Raji (cell line): Measurements from ENCODE around the gene GAPVD1.

ENCODE experiments used
- POLR2A ChIP-seq: IDR thresholded peaks from 2 replicates; pipeline ENCODE4 v1.6.1; 2011; ENCODE audit warnings: low read depth, low read length, control low read depth; ENCODE audit not compliant: insufficient read depth

GAPVD1 gene

DNA sequence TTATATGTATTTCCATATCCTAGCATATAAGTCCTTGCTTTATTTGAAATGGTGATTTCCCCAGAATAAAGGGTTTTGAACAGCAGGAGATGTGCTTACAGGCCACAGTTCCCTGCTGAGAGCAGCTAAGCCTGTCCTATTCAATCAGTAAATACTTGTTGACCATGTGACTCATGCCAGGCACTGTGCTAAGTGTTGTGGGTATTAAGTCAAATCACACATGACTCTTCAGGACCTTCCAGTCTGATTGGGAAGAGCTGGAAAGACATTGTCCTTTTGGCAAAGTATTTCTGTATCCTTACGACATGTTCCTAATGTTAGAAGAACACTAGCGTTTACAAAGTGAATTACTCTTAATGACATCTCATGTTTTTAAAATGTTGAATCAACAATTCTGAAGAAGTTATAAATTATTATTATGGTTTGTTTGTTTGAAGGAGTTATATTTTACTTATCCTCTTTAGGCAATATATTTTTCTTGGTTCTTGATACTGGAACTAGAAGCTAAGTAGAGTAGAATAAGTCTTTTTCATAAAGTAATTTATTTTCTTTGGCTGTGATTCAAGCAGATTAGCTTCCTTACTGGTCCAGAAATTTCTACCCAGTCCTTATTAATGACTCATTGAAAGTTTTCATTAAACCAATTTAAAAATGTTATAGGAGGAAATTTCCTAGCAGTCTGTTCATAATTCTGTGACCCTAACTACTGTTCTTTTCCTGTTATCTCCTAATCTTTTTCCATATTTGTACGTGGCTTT lies 82.1 kb downstream of the GAPVD1 start:
- no peak for TF ChIP-seq POLR2A

GRCh38 chr9:125346080-125346732 lies 84.6 kb downstream of the GAPVD1 start:
- no peak for TF ChIP-seq POLR2A

- no peak for TF ChIP-seq POLR2A
Observed at GRCh38 chr9:125355601-125356000, 94.0 kb downstream of the GAPVD1 start.

- no peak for TF ChIP-seq POLR2A
Observed at GRCh38 chr9:125356032-125356431, 94.4 kb downstream of the GAPVD1 start.

GRCh38 chr9:125359011-125359410 lies 97.4 kb downstream of the GAPVD1 start:
- no peak for TF ChIP-seq POLR2A

DNA sequence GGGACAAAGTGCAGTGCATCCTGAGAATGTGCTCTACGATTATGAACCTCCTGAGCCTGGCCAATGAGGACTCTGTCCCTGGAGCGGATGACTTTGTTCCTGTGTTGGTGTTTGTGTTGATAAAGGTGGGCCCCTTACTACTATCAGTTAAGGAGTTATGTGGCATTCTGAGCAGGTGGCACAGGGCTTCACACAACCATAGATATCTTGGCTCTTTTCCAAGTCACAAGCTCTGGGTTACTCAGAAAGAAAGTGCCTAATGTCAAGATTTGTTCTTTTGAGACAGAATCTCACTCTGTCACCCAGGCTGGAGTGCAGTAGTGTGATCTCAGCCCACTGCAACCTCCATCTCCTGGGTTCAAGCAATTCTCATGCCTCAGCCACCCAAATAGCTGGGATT lies 99.0 kb downstream of the GAPVD1 start:
- no peak for TF ChIP-seq POLR2A

DNA sequence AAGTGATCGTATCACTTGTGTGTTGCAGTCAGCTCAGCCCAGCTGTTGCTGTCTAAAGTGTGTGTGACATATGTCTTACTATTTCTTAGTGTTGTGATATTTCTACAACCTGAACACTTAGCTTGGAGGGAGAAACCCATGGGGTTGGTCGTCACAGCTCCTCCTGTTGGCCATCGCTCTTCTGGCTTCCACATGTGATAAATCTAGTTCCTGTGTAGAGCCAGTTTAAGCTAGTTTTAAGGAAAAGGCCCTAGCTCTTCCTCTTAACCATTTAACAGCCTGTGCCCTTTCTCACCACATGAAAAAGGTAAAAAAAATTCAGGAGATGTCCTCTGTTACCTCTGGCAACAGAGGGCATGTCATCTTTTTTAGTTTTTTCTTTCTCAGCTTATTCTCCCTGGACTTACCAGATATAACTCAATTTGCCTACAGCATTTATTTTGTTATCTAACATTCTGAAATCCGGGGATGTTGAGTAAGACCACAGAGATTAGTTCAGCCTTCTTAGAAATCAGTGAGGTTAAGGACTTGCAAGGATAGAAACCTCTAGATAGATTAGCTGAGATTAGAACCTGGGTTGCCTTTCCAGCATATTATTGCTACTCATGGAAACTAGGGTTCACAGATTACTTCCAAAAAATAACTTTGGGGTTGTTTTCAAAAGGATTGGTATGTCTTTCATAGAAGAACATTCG lies 100.4 kb downstream of the GAPVD1 start:
- TF ChIP-seq POLR2A: no peak

DNA sequence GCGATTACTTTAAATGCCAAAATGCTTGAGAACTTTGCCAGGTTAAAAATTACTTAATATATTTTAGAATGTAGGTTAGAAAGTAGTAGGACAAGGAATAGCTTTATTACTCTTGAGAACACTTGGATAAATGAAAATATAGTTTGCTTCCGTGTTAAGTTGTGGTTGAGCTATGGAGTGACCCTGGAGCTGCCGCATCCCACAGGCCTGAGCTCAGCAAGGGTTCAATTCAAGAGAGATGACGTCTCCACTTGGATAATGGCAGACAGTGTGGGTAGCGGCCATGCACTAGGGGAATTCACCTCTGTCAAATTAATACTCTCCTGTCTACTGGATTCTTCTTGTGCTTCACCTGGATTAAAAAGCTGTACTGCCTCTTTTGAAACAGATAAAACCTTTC lies 105.0 kb downstream of the GAPVD1 start:
- TF ChIP-seq POLR2A: no peak

- TF ChIP-seq POLR2A: no peak
Observed at GRCh38 chr9:125370786-125371185, 109.2 kb downstream of the GAPVD1 start.

DNA sequence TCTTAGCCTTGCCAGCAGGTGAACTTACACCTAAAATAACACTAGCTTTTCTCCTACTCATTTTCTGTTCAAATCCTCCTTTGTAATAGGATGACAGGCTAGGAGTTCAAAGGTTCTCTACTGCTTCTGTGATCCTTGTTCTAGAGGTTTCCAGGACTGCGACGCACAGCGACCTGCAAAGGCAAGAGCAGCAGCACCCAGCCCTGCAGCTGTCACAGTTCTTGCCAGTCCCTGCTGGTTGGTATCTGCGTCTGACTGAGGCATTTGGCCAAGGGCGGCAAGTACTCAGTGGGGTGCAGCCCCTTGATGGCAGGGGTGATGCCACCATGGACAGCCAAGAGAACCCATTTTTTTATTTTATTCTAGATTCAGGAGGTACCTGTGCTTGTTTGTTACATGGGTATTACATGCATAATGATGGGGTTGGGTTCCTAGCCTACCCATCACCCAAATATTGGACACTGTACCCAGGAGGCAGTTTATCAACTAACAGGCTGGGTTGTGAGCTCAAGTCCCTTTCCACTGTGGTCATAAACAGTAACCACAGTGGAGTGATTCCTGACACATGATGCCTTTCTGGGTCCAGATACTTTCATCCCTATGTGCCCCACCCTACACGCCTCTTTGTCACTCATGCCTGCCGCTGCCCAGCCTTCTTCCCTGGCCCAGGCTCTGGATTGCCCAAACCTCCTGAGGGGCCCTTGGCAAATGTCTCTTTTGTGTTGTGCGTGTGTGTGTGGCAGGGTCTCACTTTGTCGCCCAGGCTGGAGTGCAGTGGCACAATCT lies 111.0 kb downstream of the GAPVD1 start:
- no peak for TF ChIP-seq POLR2A

- TF ChIP-seq POLR2A: no peak
Observed at GRCh38 chr9:125374443-125375309, 113.0 kb downstream of the GAPVD1 start.

DNA sequence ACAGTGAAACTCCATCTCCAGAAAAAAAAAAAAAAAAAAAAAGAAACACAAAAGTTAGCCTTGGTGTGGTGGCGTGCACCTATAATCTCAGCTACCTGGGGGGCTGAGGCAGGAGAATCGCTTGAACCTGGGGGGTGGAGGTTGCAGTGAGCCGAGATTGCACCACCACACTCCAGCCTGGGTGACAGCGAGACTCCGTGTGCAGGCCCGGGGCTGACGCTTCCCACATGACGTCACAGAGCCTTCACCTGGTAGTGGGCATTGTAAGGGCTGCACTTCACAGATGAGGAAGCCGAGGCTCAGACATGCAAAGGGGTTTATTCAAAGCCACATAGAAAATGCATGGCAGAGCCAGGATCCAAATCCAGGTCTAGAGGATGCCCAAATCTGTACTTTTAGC lies 114.2 kb downstream of the GAPVD1 start:
- no peak for TF ChIP-seq POLR2A

- no peak for TF ChIP-seq POLR2A
Observed at GRCh38 chr9:125376261-125377226, 114.9 kb downstream of the GAPVD1 start.

DNA sequence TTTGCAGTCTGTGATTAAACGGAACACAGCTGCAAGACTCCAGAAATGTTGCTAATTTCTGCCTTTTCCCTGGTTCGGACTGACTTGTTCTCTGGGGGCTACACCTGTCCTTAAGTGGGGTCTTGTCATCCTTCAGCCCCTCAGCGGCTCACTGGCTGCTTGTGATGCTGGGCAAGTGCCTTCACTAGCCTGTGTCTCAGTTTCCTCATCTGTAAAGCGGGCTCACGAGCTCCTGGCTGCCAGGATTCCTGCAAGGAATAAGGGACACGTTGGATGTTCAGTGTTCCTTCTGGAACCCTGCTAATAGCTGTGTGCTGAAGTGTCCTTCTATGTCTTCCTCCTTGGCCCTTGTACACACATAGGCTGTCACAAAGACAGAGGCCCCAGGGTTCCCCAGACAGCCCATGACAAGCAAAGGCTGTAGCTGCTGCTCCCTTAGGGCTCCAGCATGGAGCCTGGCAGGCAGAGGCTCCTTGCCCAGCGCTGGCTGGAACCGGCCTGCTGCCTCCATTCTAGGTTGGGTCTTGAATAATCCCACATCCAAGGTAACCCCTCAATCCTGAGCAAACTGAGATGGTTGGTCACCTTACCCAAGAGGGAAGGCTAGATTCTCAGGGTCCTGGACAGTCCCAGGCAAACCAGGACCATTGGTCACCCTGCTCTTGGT lies 116.1 kb downstream of the GAPVD1 start:
- no peak for TF ChIP-seq POLR2A
